Smooth muscle cell (in vitro differentiated cells): ENCODE data around the gene CFDP1. TPM values are rescaled to one million over a fixed set of nuclear protein-coding genes. Genes with fewer than 3 reads are reported as not detected.

ENCODE experiments used
- DNase-seq: peaks from one replicate; lab custom pipeline; 2025; ENCODE audit not compliant: unreplicated experiment; lab: John Stamatoyannopoulos, UW
- H2AFZ ChIP-seq: fragments of 200-600 bp; sonication (generic); 2 replicates; pipeline ENCODE4 v1.6.0; 2016; ENCODE audit warnings: antibody characterized with exemption, low read depth, mild to moderate bottlenecking
- H3F3A ChIP-seq: fragments of 200-600 bp; sonication (generic); 2 replicates; pipeline ENCODE4 v1.6.0; 2017; ENCODE audit warnings: antibody characterized with exemption, low read depth
- H3K27ac ChIP-seq: fragments of 200-600 bp; sonication (generic); 2 replicates; pipeline ENCODE4 v1.5.1; 2016; ENCODE audit warnings: low read depth, mild to moderate bottlenecking
- H3K27me3 ChIP-seq: fragments of 200-600 bp; sonication (generic); 2 replicates; pipeline ENCODE4 v1.6.1; 2016; ENCODE audit warnings: low read depth, mild to moderate bottlenecking
- H3K36me3 ChIP-seq: fragments of 200-600 bp; sonication (generic); 2 replicates; pipeline ENCODE4 v1.5.1; 2016; ENCODE audit warnings: low read depth
- H3K4me1 ChIP-seq: fragments of 200-600 bp; sonication (generic); 2 replicates; pipeline ENCODE4 v1.5.1; 2016; ENCODE audit warnings: low read depth
- H3K4me2 ChIP-seq: fragments of 200-600 bp; sonication (generic); 2 replicates; pipeline ENCODE4 v1.6.0; 2016; ENCODE audit warnings: mild to moderate bottlenecking
- H3K4me3 ChIP-seq: fragments of 200-600 bp; sonication (generic); 2 replicates; pipeline ENCODE4 v1.5.1; 2016; ENCODE audit warnings: mild to moderate bottlenecking
- H3K79me2 ChIP-seq: fragments of 200-600 bp; sonication (generic); 2 replicates; pipeline ENCODE4 v1.6.0; 2016; ENCODE audit warnings: low read depth, mild to moderate bottlenecking
- H3K9ac ChIP-seq: fragments of 200-600 bp; sonication (generic); 2 replicates; pipeline ENCODE4 v1.6.0; 2016; ENCODE audit warnings: low read depth
- H3K9me3 ChIP-seq: fragments of 200-600 bp; sonication (generic); replicated peaks from 2 replicates; pipeline ENCODE4 v1.5.1; 2016; ENCODE audit warnings: low read depth
- H4K20me1 ChIP-seq: fragments of 200-600 bp; sonication (generic); 2 replicates; pipeline ENCODE4 v1.6.0; 2016; ENCODE audit warnings: low read depth
- CTCF ChIP-seq: fragments of 200-600 bp; sonication (generic); IDR thresholded peaks from 2 replicates; pipeline ENCODE4 v1.5.1; 2017; ENCODE audit warnings: borderline replicate concordance, mild to moderate bottlenecking, antibody characterized with exemption; ENCODE audit not compliant: insufficient read depth, poor library complexity, severe bottlenecking
- WGBS: methylation state at CpG from one replicate; pipeline ENCODE4 v1.1.7; 2016; ENCODE audit warnings: low lambda C conversion rate; 5-methylcytosine and 5-hydroxymethylcytosine counted together
- polyA plus RNA-seq: library from polyadenylated mRNA; unstranded; fragments of >200 nt; fragmentation: Nextera tagmentation; extraction: Ambion mirVana; gene quantifications from 2 replicates; pipeline ENCODE4 v1.2.1, GENCODE V29; 2016
- total RNA-seq: library from RNA; depleted of rRNA; stranded (reverse); fragments of >200 nt; gene quantifications from 2 replicates; pipeline ENCODE4 v1.2.3, GENCODE V29; 2014

CFDP1 gene
- total and polyA plus RNA-seq, 2 experiments from 2014 or later = 59.0 to 91.0 TPM

GRCh38 chr16:75455677-75456076 lies 22.4 kb upstream of the CFDP1 start:
- no peaks in the 10 kb centered on the region for H3K9me3 ChIP-seq
- H3K27ac ChIP-seq = no peak overlapping the region
- no peak overlapping the region for H2AFZ ChIP-seq
- H3F3A ChIP-seq = no peaks in the 10 kb centered on the region
- no peaks in the 10 kb centered on the region for H3K36me3 ChIP-seq
- H3K4me3 ChIP-seq = no peak overlapping the region
- peaks cover 31% of the 10 kb centered on the region for H3K4me1 ChIP-seq
- H3K9ac ChIP-seq = no peak overlapping the region
- H3K79me2 ChIP-seq = peaks cover 88% of the 10 kb centered on the region
- H4K20me1 ChIP-seq = peaks cover 95% of the 10 kb centered on the region
- no peak for DNase-seq
- no peak overlapping the region for H3K4me2 ChIP-seq
- no peaks in the 10 kb centered on the region for H3K27me3 ChIP-seq
- no peak for TF ChIP-seq CTCF
- WGBS = 77% methylated on average over 5 of the region's 5 CpGs

- Histone ChIP-seq H3K79me2 (peaks cover 66% of the 10 kb centered on the region), H3K4me2 (no peak overlapping the region), H3K9me3 (no peaks in the 10 kb centered on the region), H4K20me1 (peaks cover 67% of the 10 kb centered on the region), H3K27me3 (no peaks in the 10 kb centered on the region), H2AFZ (no peak overlapping the region), H3K36me3 (peaks cover 5% of the 10 kb centered on the region), H3F3A (no peaks in the 10 kb centered on the region), H3K4me3 (no peak overlapping the region), H3K4me1 (peaks cover 17% of the 10 kb centered on the region), H3K27ac (no peak overlapping the region), H3K9ac (no peak overlapping the region)
- 89% methylated on average over 12 of the region's 12 CpGs for WGBS
- no peak for TF ChIP-seq CTCF
- no peak for DNase-seq
Measured at GRCh38 chr16:75452464-75453190, 19.3 kb upstream of the CFDP1 start.

GRCh38 chr16:75446416-75446815 lies 13.1 kb upstream of the CFDP1 start:
- Histone ChIP-seq H3K4me2 (no peak overlapping the region), H3K27me3 (no peaks in the 10 kb centered on the region), H3K4me1 (no peaks in the 10 kb centered on the region), H3K79me2 (peaks cover 15% of the 10 kb centered on the region), H3K36me3 (peaks cover 11% of the 10 kb centered on the region), H3F3A (no peaks in the 10 kb centered on the region), H3K4me3 (no peak overlapping the region), H2AFZ (no peak overlapping the region), H4K20me1 (peaks cover 7% of the 10 kb centered on the region), H3K27ac (no peak overlapping the region), H3K9ac (no peak overlapping the region), H3K9me3 (no peaks in the 10 kb centered on the region)
- no peak for TF ChIP-seq CTCF
- no peak for DNase-seq

GRCh38 chr16:75445298-75445697 lies 12.0 kb upstream of the CFDP1 start:
- WGBS = 95% methylated on average over 5 of the region's 5 CpGs
- H3K9ac ChIP-seq = no peak overlapping the region
- no peaks in the 10 kb centered on the region for H3K9me3 ChIP-seq
- no peak for TF ChIP-seq CTCF
- H3K27me3 ChIP-seq = no peaks in the 10 kb centered on the region
- no peak overlapping the region for H3K4me2 ChIP-seq
- H3K4me3 ChIP-seq = no peak overlapping the region
- H3K4me1 ChIP-seq = no peaks in the 10 kb centered on the region
- H3K79me2 ChIP-seq = peaks cover 5% of the 10 kb centered on the region
- no peak for DNase-seq
- H3K27ac ChIP-seq = no peak overlapping the region
- H2AFZ ChIP-seq = no peak overlapping the region
- H4K20me1 ChIP-seq = no peaks in the 10 kb centered on the region
- peaks cover 11% of the 10 kb centered on the region for H3K36me3 ChIP-seq
- no peaks in the 10 kb centered on the region for H3F3A ChIP-seq
